Ovary (tissue), 9 donors: ENCODE data around the gene MMP28. TPM values are rescaled to one million over a fixed set of nuclear protein-coding genes. Genes with fewer than 3 reads are reported as not detected.
A peak's percentile ranks its signal among the peaks of the same experiment; 100 is the strongest.

Experiments
- DNase-seq, 5 donors: peaks; one replicate each; pipeline ENCODE4 v3.0.0-alpha.2; 2019 to 2020
- H3K27ac ChIP-seq, 2 donors: fragments of 200-600 bp; one replicate each; pipeline versions ENCODE4 v1.5.1 to v1.8.0; 2019 to 2022
- H3K27me3 ChIP-seq: fragments of 200-600 bp; one replicate; pipeline ENCODE4 v1.8.0; 2022
- H3K36me3 ChIP-seq: fragments of 200-600 bp; sonication (generic); one replicate; pipeline ENCODE4 v1.5.1; 2019
- H3K4me1 ChIP-seq: one replicate; pipeline ENCODE4 v1.8.1; 2013; ENCODE audit warnings: mild to moderate bottlenecking, moderate library complexity; ENCODE audit not compliant: insufficient read depth
- H3K4me3 ChIP-seq: fragments of 200-600 bp; sonication (generic); one replicate; pipeline ENCODE4 v1.5.1; 2017
- H3K9me3 ChIP-seq, 2 donors: fragments of 200-600 bp in 1 of 2; sonication (generic) in 1 of 2; one replicate each; pipeline versions ENCODE4 v1.5.1 to v1.8.1; 2013 to 2019; ENCODE audit warnings: mild to moderate bottlenecking in 1 of 2, moderate library complexity in 1 of 2
- EP300 ChIP-seq: sonication (generic); formaldehyde crosslinking; IDR thresholded peaks from one replicate; pipeline ENCODE4 v1.6.1; 2017; ENCODE audit warnings: antibody characterized with exemption
- POLR2A ChIP-seq: fragments of 450-650 bp; IDR thresholded peaks from one replicate; pipeline ENCODE4 v1.6.1; 2017; ENCODE audit warnings: antibody characterized with exemption, mild to moderate bottlenecking, moderate library complexity
- WGBS, 3 donors: extraction: QIAGEN DNeasy Blood & Tissue Kit in 1 of 3; methylation state at CpG; one replicate each; pipeline versions ENCODE4 v1.1.5 to v1.1.7; 2013 to 2017; 5-methylcytosine and 5-hydroxymethylcytosine counted together
- intact Hi-C, 4 donors: fragments of 100-400 bp; cut with DNase I; formaldehyde crosslinking; loops; one replicate each; pipeline versions ENCODE4 v1.11.0 to v1.15.1; 2022 to 2023
- polyA plus RNA-seq, 2 donors: library from polyadenylated mRNA; stranded (reverse); fragments of 200-250 nt in 1 of 2; fragments of 350-450 nt in 1 of 2; fragmentation: Illumina TruSeq in 1 of 2; extraction: RNeasy Lipid Tissue Mini Kit (QIAGEN cat#74804) in 1 of 2; gene quantifications; one replicate each; pipeline ENCODE4 v1.2.3, GENCODE V29; 2013 to 2014
- total RNA-seq, 7 donors: library from RNA; depleted of rRNA in 2 of 7; stranded (reverse); fragments of >200 nt in 2 of 7; fragmentation: NEBNext Ultra II Directional in 3 of 7; extraction: Animal tissue kit (Norgen Biotek cat#: 25700) in 3 of 7; gene quantifications; one replicate each; pipeline versions ENCODE4 v1.1.0 to v1.2.4, GENCODE V29; 2016 to 2023
- TF ChIP-seq, protein P1 (sequence below), 3 donors: fragments of 450-650 bp in 2 of 3; fragments of 200-600 bp in 1 of 3; IDR thresholded peaks; one replicate each; pipeline versions ENCODE4 v1.5.1 to v1.8.0; 2016 to 2022; ENCODE audit warnings: antibody characterized with exemption in 3 of 3, mild to moderate bottlenecking in 1 of 3
- donor health status: DM: no; HTN: no; CAD: no; lungs with moderate emphysema.
- donor health status: DM: no; HTN: no; CAD: no.
- donor health status: Bipolar disorder and iron deficiency.
- donor health status: DM: yes; HTN: yes; CAD: no.
- donor health status: DM: no; HTN: no; CAD: no.
- donor health status: DM: yes; HTN: yes; CAD: no.

The MMP28 gene
- total and polyA plus RNA-seq, 9 donors: 0.25 to 33.3 (median 3.5) TPM

DNA sequence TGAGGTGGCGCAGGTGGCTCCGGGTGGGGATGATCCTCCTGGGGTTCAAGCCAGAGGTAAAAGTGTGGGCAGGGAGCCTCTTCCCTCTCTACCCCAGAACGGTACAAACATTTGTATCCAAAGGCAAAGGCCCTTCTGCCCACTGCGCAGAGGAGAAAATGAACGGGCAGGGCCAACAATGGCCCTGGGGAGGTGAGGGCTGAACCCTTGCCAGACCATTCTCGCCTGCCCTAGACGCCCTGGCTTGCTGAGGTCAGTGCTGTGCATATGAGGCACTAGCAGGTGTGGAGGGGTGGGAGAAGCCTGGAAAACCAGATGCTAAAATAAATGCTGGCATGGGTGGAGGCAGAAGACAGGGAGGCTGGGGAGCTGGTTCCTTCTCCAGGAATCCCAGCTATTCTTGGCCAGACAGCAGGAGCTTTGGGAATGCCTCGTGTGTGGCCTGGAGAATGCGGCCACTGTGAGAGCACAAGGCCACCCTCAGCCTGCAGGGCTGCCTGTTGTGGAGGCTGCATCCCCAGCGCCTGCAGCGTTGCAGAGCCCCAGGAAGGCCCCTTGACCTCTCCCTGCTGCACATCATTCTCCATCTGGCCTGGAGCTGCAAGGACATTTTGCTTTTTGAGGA lies 30.2 kb downstream of the MMP28 start:
- H3K36me3 ChIP-seq: no peaks in the 10 kb centered on the region
- intact Hi-C loops: loop anchor here in 3 of 4 donors (2.0 to 10.0 kb wide), 3 partner anchors 40 to 720 kb away; partner anchors contain the start of genes TAF15 (in 1 of the 3) and ZNHIT3 (in 1 of the 3)
- 47 to 50% (median 49%) methylated on average over 11 of the region's 11 CpGs for WGBS, 3 donors
- no peaks in the 10 kb centered on the region for H3K27me3 ChIP-seq
- no peak for TF ChIP-seq EP300
- TF ChIP-seq, protein P1, sequence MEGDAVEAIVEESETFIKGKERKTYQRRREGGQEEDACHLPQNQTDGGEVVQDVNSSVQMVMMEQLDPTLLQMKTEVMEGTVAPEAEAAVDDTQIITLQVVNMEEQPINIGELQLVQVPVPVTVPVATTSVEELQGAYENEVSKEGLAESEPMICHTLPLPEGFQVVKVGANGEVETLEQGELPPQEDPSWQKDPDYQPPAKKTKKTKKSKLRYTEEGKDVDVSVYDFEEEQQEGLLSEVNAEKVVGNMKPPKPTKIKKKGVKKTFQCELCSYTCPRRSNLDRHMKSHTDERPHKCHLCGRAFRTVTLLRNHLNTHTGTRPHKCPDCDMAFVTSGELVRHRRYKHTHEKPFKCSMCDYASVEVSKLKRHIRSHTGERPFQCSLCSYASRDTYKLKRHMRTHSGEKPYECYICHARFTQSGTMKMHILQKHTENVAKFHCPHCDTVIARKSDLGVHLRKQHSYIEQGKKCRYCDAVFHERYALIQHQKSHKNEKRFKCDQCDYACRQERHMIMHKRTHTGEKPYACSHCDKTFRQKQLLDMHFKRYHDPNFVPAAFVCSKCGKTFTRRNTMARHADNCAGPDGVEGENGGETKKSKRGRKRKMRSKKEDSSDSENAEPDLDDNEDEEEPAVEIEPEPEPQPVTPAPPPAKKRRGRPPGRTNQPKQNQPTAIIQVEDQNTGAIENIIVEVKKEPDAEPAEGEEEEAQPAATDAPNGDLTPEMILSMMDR (IDR thresholded peaks at IDR 0.05): no peak
- no peak for TF ChIP-seq POLR2A
- H3K4me3 ChIP-seq: no peak overlapping the region
- no peak overlapping the region for H3K27ac ChIP-seq
- peaks cover 3% of the 10 kb centered on the region for H3K4me1 ChIP-seq
- no peaks in the 10 kb centered on the region for H3K9me3 ChIP-seq
- no peak for DNase-seq

DNA sequence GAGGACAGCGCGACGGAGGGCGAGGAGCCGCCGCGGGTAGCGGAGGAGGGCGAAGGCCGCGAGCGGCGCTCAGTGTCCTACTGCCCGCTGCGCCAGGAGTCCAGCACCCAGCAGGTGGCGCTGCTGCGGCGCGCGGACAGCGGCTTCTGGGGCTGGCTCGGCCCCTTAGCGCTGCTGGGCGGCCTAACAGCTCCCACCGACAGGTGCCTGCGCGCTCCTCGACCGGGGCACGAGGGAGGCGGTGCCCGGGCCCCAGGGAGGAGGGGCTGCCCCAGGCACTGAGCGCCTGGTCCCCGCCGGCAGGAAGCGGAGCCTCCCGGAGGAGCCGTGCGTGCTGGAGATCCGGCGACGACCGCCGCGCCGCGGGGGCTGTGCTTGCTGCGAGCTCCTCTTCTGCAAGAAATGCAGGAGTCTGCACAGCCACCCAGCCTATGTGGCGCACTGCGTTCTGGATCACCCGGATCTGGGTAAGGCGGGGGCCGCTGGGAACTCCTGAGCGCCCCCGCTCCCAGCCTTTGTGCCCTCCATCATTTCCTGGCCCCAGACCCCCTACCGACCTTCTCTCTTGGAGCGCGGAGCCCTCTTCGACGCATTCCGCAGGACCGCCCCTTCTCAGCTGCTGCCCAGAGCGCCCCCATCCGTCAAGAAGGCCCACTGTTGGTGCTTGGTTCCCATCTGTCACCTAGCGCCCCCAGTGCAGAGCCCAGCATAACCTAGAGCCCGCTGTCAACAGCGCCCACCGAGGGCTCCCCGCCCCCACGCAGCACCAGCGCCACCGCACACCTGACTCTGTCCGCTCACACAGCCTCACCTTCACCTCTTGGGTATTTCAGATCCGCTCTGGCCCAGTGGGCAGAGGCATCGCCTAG lies 31.1 kb downstream of the MMP28 start:
- WGBS, 3 donors: 5 to 7% (median 5%) methylated on average over 44 to 75 of the region's 75 CpGs
- H3K36me3 ChIP-seq: no peaks in the 10 kb centered on the region
- intact Hi-C loops: loop anchor here (2.0 to 10.0 kb wide), 3 partner anchors 40 to 720 kb away; partner anchors contain the start of genes TAF15 (in 1 of the 4) and ZNHIT3 (in 1 of the 4)

DNA sequence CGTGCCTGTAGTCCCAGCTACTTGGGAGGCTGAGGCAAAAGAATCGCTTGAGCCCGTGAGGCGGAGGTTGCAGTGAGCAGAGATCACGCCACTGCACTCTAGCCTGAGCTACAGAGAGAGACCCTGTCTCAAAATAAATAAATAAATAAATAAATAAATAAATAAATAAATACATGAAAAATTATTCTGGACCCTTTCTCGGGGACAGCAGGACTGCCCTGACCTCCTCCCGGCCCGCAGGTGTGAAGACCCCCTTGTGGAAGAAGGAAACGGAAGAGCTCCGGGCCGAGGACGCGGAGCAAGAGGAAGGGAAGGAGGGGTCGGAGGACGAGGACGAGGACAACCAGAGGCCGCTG lies 31.7 kb downstream of the MMP28 start:
- Histone ChIP-seq H3K4me1 (peaks cover 3% of the 10 kb centered on the region), H3K4me3 (peak overlapping the region; percentile 38), H3K27ac (no peak overlapping the region), H3K9me3 (no peaks in the 10 kb centered on the region), H3K36me3 (no peaks in the 10 kb centered on the region), H3K27me3 (no peaks in the 10 kb centered on the region)
- no peak for TF ChIP-seq POLR2A
- TF ChIP-seq EP300: no peak
- TF ChIP-seq, protein P1 (IDR thresholded peaks at IDR 0.05): no peak
- intact Hi-C loops: loop anchor here (2.0 to 10.0 kb wide), 3 partner anchors 41 to 721 kb away; partner anchors contain the start of genes TAF15 (in 1 of the 4) and ZNHIT3 (in 1 of the 4)
- DNase-seq: no peak
- WGBS, 3 donors: 33 to 35% (median 34%) methylated on average over 17 of the region's 17 CpGs

More for the DNA sequence above, 31.1 kb downstream of the MMP28 start:
- Histone ChIP-seq H3K4me3 (peak overlapping the region; percentile 38), H3K9me3 (no peaks in the 10 kb centered on the region), H3K4me1 (peaks cover 3% of the 10 kb centered on the region), H3K27me3 (no peaks in the 10 kb centered on the region), H3K27ac (no peak overlapping the region)
- no peak for TF ChIP-seq POLR2A
- TF ChIP-seq, protein P1 (IDR thresholded peaks at IDR 0.05): peak; percentile 85 to 91 (median 91)
- DNase-seq: peak; percentile 77 to 91 (median 83)

DNA sequence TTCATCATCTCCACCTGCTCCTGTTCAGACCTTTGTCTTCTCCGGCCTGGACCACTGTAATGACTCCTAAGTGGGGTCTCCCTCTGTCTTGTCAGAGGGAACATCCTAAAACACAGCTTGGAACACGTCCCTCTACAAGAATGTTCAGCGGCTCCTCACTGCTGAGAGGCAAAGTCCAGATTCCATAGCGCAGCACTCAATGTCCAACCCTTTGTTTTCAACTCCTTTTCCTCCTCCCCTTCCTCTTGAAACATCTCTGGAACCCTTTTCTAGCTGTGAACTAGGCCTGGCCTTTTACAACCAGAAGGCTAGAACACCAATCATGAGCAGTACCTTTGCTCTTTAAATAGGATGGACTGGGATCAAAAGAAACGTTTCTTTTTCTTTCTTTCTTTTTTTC lies 33.8 kb downstream of the MMP28 start:
- Histone ChIP-seq H3K9me3 (no peaks in the 10 kb centered on the region), H3K4me1 (peaks cover 3% of the 10 kb centered on the region), H3K27me3 (no peaks in the 10 kb centered on the region), H3K27ac (no peak overlapping the region), H3K36me3 (no peaks in the 10 kb centered on the region), H3K4me3 (no peak overlapping the region)
- no peak for DNase-seq
- TF ChIP-seq EP300 (no peak), POLR2A (no peak)
- TF ChIP-seq, protein P1 (IDR thresholded peaks at IDR 0.05): no peak
- intact Hi-C loops: loop anchor here in 2 of 4 donors (5.0 to 10.0 kb wide), 2 partner anchors 46 to 723 kb away; partner anchors contain the start of genes TAF15 (in 1 of the 2) and ZNHIT3 (in 1 of the 2)
- WGBS, 3 donors: 74 to 77% (median 76%) methylated on average over 5 of the region's 5 CpGs
